Subcutaneous preadipocyte (primary cell): ENCODE results near the gene TTLL9. TPM values are rescaled to one million over a fixed set of nuclear protein-coding genes. Genes with fewer than 3 reads are reported as not detected.

Experiments used
- small RNA-seq: library from RNA; depleted of rRNA; stranded (forward); fragments of <200 nt; gene quantifications from one replicate; pipeline ENCODE3, GENCODE V24; 2012
- total RNA-seq: library from RNA; depleted of rRNA; stranded (reverse); fragments of >200 nt; gene quantifications from 2 replicates; pipeline ENCODE4 v1.2.3, GENCODE V29; 2012

The TTLL9 gene, protein sequence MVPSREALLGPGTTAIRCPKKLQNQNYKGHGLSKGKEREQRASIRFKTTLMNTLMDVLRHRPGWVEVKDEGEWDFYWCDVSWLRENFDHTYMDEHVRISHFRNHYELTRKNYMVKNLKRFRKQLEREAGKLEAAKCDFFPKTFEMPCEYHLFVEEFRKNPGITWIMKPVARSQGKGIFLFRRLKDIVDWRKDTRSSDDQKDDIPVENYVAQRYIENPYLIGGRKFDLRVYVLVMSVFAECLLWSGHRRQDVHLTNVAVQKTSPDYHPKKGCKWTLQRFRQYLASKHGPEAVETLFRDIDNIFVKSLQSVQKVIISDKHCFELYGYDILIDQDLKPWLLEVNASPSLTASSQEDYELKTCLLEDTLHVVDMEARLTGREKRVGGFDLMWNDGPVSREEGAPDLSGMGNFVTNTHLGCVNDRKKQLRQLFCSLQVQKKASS
- total RNA-seq = not detected in 2 replicates

DNA sequence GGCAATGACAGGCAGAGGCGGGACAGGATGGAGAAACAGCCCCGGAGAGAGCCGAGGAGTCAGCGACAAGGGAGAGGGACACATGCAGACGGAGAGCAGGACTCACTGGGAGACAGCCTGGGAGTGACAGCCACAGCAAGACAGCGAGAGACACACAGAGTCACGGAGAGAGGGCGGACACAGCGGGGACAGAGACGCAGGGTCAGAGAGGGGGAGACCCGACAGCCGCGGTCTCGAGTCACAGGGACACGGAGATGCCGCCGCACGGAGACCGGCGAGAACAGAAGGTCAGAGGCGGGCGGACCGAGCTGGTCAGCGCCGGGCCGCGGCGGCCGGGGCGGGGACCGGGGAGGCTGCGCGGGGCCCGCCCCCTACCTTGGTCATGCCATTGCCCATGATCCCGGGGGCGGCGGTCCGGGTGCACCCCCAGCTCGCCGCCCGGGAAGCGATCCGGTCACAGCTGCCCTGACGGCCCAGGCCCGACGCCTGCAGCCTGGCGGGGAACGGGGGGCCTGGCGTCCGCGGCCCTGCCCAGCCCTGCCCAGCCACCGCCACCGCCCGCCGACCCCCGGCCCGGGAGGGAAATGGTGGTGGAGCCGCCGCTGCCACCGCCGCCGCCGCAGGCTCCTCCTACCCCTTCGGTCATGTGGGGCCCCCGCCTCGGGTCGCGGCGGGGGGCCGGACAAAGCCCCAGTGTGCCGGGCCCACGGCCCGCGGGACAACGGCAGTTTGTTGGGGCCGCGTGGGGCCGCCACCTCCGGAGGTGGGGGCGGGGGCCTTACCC, at the start of gene TTLL9, which contains the start of gene DUSP15:
Gene TTLL9 (plus strand): TSS at position 693 of the 784 bp plus-strand sequence. CDS start 493 bp downstream, outside the sequence.
Gene DUSP15 (minus strand): TSS at position 586 of the 784 bp plus-strand sequence. CDS start 190 bp downstream, at position 396.

DNA sequence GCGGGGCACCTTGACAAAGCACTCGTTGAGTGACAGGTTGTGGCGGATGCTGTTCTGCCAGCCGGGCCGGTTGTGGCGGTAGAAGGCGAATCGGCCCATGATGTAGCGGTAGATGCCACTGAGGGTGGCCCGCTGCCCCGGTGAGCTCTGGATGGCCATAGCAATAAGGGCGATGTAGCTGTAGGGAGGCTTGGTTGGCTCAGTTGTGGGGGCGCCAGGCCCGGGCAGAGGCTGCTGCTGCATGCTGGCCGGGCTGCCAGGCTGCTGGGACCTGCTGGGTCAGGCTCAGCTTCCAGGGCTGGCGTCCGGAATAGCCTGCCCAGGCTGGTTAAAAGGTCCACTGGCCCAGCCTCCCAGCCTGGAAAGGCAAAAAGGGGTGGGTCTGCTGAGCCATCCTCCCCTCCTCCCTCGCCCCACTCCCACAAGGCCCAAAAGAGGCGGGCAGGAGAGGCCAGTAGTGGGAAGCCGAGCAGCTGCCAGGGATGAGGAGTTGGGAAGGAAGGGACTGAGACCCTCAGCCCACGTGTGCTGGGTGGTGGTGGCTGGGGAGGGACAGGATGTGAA, 25.1 kb upstream of the TTLL9 start, which contains the start of gene FOXS1:
Gene FOXS1 (minus strand): TSS at position 305 of the 564 bp plus-strand sequence. CDS start 62 bp downstream, at position 243.

DNA sequence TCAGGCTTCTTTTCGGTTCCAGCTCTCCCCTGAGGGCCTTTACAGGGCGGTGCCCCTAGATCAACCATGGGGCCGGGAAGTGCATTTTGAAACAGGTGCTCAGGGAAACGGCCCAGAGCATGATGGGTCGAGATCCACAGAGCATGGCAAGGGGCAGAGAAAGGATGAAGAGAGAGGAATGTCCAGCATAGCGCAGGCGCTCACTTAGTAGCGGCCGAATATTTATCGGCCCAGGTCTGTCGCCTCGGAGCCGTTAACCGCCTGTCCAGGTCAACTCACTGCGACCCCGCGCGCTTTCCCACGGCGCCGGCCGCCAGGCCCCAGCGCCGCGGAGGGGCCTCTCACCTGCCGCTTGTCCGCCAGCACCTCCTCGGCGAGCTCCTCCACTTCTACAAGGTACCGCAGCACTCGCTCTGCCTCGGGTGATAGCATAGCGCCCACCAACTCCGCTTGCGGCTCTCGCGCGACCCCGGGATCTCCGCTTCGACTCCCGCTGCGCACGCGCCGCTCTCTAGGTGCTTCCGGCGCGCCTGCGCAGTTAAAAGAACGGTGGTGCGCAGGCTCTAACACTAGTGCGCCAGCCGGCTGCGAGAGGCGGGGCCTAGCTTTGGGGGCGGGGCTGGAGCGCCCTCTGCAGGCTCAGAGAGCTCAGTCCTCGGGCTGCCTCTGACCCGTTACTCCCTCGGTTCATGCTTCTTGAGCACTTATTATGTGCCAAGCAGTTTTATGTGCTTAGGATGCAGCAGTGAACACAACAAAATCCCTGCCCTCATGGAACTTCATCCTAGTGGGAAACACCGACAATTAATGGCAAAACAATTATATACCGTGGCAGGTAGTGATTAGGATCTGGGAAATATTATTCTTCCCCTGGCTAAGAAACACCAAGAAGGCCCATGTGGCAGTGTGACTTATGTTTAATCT, 81.4 kb downstream of the TTLL9 start, which contains the start of gene PDRG1:
Gene PDRG1 (minus strand): TSS at position 517 of the 924 bp plus-strand sequence. CDS start 85 bp downstream, at position 432.

DNA sequence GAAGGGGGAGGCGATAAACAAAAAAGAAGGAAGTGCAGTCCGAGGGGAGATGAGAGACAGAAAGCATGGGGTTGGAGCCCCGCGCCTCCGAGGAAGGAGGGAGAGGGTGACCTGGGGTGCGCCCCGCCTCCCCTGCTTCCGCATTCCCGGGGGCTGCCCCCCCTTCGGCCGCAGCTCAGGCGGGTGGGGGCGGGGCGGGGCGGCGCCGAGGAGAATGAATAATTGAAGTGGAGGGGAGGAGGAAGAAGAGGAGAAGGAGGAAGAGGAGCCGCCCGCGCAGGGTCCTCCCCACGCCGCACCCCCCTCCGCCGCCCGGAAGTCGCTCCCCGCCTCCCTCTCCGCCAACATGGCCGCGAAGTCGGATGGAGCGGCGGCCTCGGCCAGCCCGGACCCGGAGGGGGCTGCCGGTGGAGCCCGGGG, 97.4 kb downstream of the TTLL9 start, which contains the start of gene XKR7:
Gene XKR7 (plus strand): TSS at position 322 of the 420 bp plus-strand sequence. CDS start 25 bp downstream, at position 347.

Small RNA genes lying within 50 kb of the gene (small RNA-seq; reads per million reads assigned to genes)
- gene RNU1-94P = 1.6 reads per million, percentile 73 among the genes with 10 or more reads in this experiment

Other genes with a start within 250 kb of the TTLL9 start
- gene COX4I2, start 232.7 kb upstream of the TTLL9 start, total RNA-seq = not detected in 2 replicates
- gene BCL2L1, start 147.8 kb upstream of the TTLL9 start, total RNA-seq = 159 and 215 TPM in 2 replicates
- 57.7 and 99.1 TPM in 2 replicates for gene TPX2, start 131.3 kb upstream of the TTLL9 start, total RNA-seq
- gene MYLK2, start 51.3 kb upstream of the TTLL9 start, total RNA-seq = 0.37 and 0.39 TPM in 2 replicates
- gene FOXS1, start 25.0 kb upstream of the TTLL9 start, total RNA-seq = not detected in 2 replicates
- not detected in 2 replicates for gene DUSP15, start 107 bp upstream of the TTLL9 start, total RNA-seq
- gene PDRG1, start 81.4 kb downstream of the TTLL9 start, total RNA-seq = 1.1 and 1.6 TPM in 2 replicates
- gene XKR7, start 97.5 kb downstream of the TTLL9 start, total RNA-seq = not detected in 2 replicates
- gene CCM2L, start 139.8 kb downstream of the TTLL9 start, total RNA-seq = not detected in 2 replicates
- not detected in 2 replicates for gene HCK, start 181.6 kb downstream of the TTLL9 start, total RNA-seq
- 40.8 and 46.9 TPM in 2 replicates for gene TM9SF4, start 239.1 kb downstream of the TTLL9 start, total RNA-seq